ENCODE measurements around the gene SH3PXD2A.

The SH3PXD2A gene

GRCh38 chr10:103602028-103602851, 253.1 kb downstream of the SH3PXD2A start:
- Histone ChIP-seq H3K9ac (ENCODE audit: low read length) (no peak overlapping the region), H3K27ac (ENCODE audit: low read depth, low read length) (no peak overlapping the region), H3K4me3 (ENCODE audit: low read depth in 1 of 2, low read length in 2 of 2) (no peak overlapping the region), H3K27me3 (ENCODE audit: control insufficient read depth in 1 of 2, insufficient read depth in 2 of 2, low read length in 2 of 2) (no peaks in the 10 kb centered on the region), H3K4me1 (ENCODE audit: insufficient read depth, low read length) (peaks cover 10% of the 10 kb centered on the region), H3K36me3 (ENCODE audit: insufficient read depth, low read length) (peaks cover 44% of the 10 kb centered on the region), H3K9me3 (ENCODE audit: low read length) (no peaks in the 10 kb centered on the region)

GRCh38 chr10:103600956-103601569, 254.3 kb downstream of the SH3PXD2A start:
- Histone ChIP-seq H3K4me1 (ENCODE audit: insufficient read depth, low read length) (peaks cover 10% of the 10 kb centered on the region), H3K4me3 (ENCODE audit: low read depth in 1 of 2, low read length in 2 of 2) (no peak overlapping the region), H3K36me3 (ENCODE audit: insufficient read depth, low read length) (peaks cover 44% of the 10 kb centered on the region), H3K27me3 (ENCODE audit: control insufficient read depth in 1 of 2, insufficient read depth in 2 of 2, low read length in 2 of 2) (no peaks in the 10 kb centered on the region), H3K27ac (ENCODE audit: low read depth, low read length) (no peak overlapping the region), H3K9ac (ENCODE audit: low read length) (no peak overlapping the region), H3K9me3 (ENCODE audit: low read length) (no peaks in the 10 kb centered on the region)

DNA sequence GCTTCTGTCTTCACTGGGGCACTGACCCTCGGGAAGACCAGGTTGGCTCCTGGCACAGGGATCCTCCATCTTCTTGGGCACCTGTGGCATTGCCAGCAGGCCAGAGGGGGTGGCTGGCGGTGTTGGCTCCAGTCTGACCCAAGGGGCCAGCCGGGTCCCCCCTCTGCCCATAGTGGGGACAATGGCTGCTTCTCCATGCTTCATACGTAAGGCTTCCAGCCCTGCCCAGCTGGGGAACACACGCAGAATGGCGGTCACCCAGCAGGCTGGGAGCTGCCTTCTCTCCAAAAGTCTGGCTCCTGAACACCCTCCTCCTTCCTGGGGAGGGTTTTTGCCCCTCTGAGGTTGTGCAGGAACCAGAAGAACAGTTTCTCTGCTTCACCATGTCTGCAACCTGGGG, 255.1 kb downstream of the SH3PXD2A start:
- no peak overlapping the region for H3K4me3 ChIP-seq (ENCODE audit: low read depth in 1 of 2, low read length in 2 of 2)
- H3K27me3 ChIP-seq (ENCODE audit: control insufficient read depth in 1 of 2, insufficient read depth in 2 of 2, low read length in 2 of 2) = no peaks in the 10 kb centered on the region
- peaks cover 40% of the 10 kb centered on the region for H3K36me3 ChIP-seq (ENCODE audit: insufficient read depth, low read length)
- H3K9ac ChIP-seq (ENCODE audit: low read length) = no peak overlapping the region
- H3K27ac ChIP-seq (ENCODE audit: low read depth, low read length) = no peak overlapping the region
- no peaks in the 10 kb centered on the region for H3K9me3 ChIP-seq (ENCODE audit: low read length)
- peaks cover 10% of the 10 kb centered on the region for H3K4me1 ChIP-seq (ENCODE audit: insufficient read depth, low read length)

- no peak overlapping the region for H3K4me3 ChIP-seq (ENCODE audit: low read depth in 1 of 2, low read length in 2 of 2)
- H3K27me3 ChIP-seq (ENCODE audit: control insufficient read depth in 1 of 2, insufficient read depth in 2 of 2, low read length in 2 of 2) = no peaks in the 10 kb centered on the region
- H3K36me3 ChIP-seq (ENCODE audit: insufficient read depth, low read length) = peaks cover 36% of the 10 kb centered on the region
- peaks cover 10% of the 10 kb centered on the region for H3K4me1 ChIP-seq (ENCODE audit: insufficient read depth, low read length)
- no peak overlapping the region for H3K27ac ChIP-seq (ENCODE audit: low read depth, low read length)
- no peak overlapping the region for H3K9ac ChIP-seq (ENCODE audit: low read length)
- H3K9me3 ChIP-seq (ENCODE audit: low read length) = no peaks in the 10 kb centered on the region
Measured at GRCh38 chr10:103599907-103600306, 255.5 kb downstream of the SH3PXD2A start.

DNA sequence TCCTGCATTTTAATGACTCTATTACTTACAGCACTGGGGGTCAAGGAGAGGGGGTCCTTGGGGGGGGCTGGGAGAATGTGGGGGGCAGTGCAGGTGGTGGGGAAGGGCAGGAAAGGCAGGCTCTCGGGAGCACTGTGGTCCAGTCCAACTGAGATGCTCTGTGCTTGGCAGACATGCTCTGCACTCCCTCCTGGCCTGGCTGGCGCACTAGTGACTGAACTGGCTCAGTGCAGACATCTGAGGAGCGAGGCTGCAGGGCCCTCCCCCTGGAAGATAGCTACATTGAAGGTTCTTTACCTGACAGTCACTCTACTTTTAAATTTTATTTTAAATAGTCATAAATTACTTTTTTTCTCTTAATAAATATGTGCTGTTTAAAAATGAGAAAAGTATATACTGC, 256.2 kb downstream of the SH3PXD2A start:
- H3K36me3 ChIP-seq (ENCODE audit: insufficient read depth, low read length) = peaks cover 29% of the 10 kb centered on the region
- H3K4me3 ChIP-seq (ENCODE audit: low read depth in 1 of 2, low read length in 2 of 2) = no peak overlapping the region
- H3K27me3 ChIP-seq (ENCODE audit: control insufficient read depth in 1 of 2, insufficient read depth in 2 of 2, low read length in 2 of 2) = no peaks in the 10 kb centered on the region
- no peaks in the 10 kb centered on the region for H3K9me3 ChIP-seq (ENCODE audit: low read length)
- no peak overlapping the region for H3K27ac ChIP-seq (ENCODE audit: low read depth, low read length)
- H3K4me1 ChIP-seq (ENCODE audit: insufficient read depth, low read length) = peaks cover 10% of the 10 kb centered on the region
- no peak overlapping the region for H3K9ac ChIP-seq (ENCODE audit: low read length)

- Histone ChIP-seq H3K4me1 (ENCODE audit: insufficient read depth, low read length) (peaks cover 10% of the 10 kb centered on the region), H3K9ac (ENCODE audit: low read length) (no peak overlapping the region), H3K9me3 (ENCODE audit: low read length) (no peaks in the 10 kb centered on the region)
Measured at GRCh38 chr10:103598654-103599115, 256.7 kb downstream of the SH3PXD2A start.

DNA sequence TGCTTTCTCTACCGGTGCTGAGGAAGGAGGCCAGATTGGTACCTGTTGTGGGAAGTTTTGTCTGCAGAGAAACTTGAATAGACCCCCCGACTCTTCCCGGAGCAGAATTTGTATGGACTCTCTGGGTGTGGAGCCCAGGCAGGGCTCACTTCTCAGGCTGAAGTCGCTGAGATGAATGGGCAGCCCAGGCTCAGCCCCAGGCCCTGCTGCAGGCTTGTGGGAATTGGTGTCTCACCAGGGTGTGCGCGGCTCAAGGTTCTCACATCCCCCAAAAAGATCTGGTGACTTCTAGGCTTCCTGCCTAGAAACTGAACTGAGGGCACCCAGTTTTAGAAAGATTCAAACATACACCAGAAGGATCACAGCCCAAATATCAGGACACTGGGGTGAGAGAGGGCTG, 258.4 kb downstream of the SH3PXD2A start:
- no peak overlapping the region for H3K9ac ChIP-seq (ENCODE audit: low read length)
- peaks cover 8% of the 10 kb centered on the region for H3K36me3 ChIP-seq (ENCODE audit: insufficient read depth, low read length)
- peaks cover 10% of the 10 kb centered on the region for H3K4me1 ChIP-seq (ENCODE audit: insufficient read depth, low read length)
- no peaks in the 10 kb centered on the region for H3K27me3 ChIP-seq (ENCODE audit: control insufficient read depth in 1 of 2, insufficient read depth in 2 of 2, low read length in 2 of 2)
- no peak overlapping the region for H3K4me3 ChIP-seq (ENCODE audit: low read depth in 1 of 2, low read length in 2 of 2)
- H3K27ac ChIP-seq (ENCODE audit: low read depth, low read length) = no peak overlapping the region
- H3K9me3 ChIP-seq (ENCODE audit: low read length) = no peaks in the 10 kb centered on the region

More at GRCh38 chr10:103598654-103599115, 256.7 kb downstream of the SH3PXD2A start:
- H3K4me3 ChIP-seq (ENCODE audit: low read depth in 1 of 2, low read length in 2 of 2) = no peak overlapping the region
- H3K36me3 ChIP-seq (ENCODE audit: insufficient read depth, low read length) = peaks cover 24% of the 10 kb centered on the region
- H3K27me3 ChIP-seq (ENCODE audit: control insufficient read depth in 1 of 2, insufficient read depth in 2 of 2, low read length in 2 of 2) = no peaks in the 10 kb centered on the region
- H3K27ac ChIP-seq (ENCODE audit: low read depth, low read length) = no peak overlapping the region

DNA sequence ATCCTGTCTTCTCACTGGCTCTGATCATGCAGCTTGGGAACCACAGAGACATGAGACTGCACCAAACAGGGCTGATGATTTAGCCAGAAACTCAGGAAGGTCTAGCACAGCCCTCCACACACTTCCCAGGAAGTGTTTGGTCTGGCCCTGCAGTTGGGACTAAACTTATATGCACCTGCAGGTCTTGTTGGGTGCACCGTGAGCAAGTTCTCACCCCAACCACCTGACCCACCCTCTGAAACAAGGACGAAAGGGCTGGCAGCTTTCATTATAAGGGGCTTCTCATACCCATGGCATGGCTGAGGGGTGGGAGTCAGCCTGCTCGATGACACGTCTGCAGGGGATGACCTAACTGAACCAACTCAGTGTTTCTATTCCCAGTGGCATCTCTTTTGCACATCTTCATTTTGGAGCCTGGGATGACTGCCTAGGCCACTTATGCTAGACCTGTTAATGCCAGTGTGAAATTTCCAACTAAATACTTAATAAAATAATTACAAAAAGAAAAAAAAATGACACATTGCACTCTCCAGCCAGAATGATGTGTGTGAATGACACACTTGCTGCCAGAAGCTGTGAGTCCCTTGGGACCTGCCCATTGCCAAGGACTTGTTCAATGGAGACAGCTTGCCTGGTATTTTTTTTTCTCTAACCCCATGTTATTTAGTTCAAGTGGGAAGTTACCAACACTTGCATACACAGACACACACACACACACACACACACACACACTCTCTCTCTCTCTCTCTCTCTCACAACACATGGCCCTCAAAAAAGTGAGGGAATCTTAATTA, 259.2 kb downstream of the SH3PXD2A start:
- Histone ChIP-seq H3K4me1 (ENCODE audit: insufficient read depth, low read length) (peaks cover 10% of the 10 kb centered on the region), H3K9me3 (ENCODE audit: low read length) (no peaks in the 10 kb centered on the region), H3K4me3 (ENCODE audit: low read depth in 1 of 2, low read length in 2 of 2) (no peak overlapping the region), H3K9ac (ENCODE audit: low read length) (no peak overlapping the region), H3K27ac (ENCODE audit: low read depth, low read length) (no peak overlapping the region), H3K36me3 (ENCODE audit: insufficient read depth, low read length) (no peaks in the 10 kb centered on the region), H3K27me3 (ENCODE audit: control insufficient read depth in 1 of 2, insufficient read depth in 2 of 2, low read length in 2 of 2) (no peaks in the 10 kb centered on the region)

- Histone ChIP-seq H3K27ac (ENCODE audit: low read depth, low read length) (no peak overlapping the region), H3K9me3 (ENCODE audit: low read length) (no peaks in the 10 kb centered on the region), H3K9ac (ENCODE audit: low read length) (no peak overlapping the region), H3K4me1 (ENCODE audit: insufficient read depth, low read length) (no peaks in the 10 kb centered on the region), H3K36me3 (ENCODE audit: insufficient read depth, low read length) (no peaks in the 10 kb centered on the region), H3K27me3 (ENCODE audit: control insufficient read depth in 1 of 2, insufficient read depth in 2 of 2, low read length in 2 of 2) (no peaks in the 10 kb centered on the region), H3K4me3 (ENCODE audit: low read depth in 1 of 2, low read length in 2 of 2) (no peak overlapping the region)
Measured at GRCh38 chr10:103593022-103593570, 262.3 kb downstream of the SH3PXD2A start.

- Histone ChIP-seq H3K9ac (ENCODE audit: low read length) (no peak overlapping the region), H3K4me1 (ENCODE audit: insufficient read depth, low read length) (no peaks in the 10 kb centered on the region), H3K9me3 (ENCODE audit: low read length) (no peaks in the 10 kb centered on the region), H3K4me3 (ENCODE audit: low read depth in 1 of 2, low read length in 2 of 2) (no peak overlapping the region), H3K27me3 (ENCODE audit: control insufficient read depth in 1 of 2, insufficient read depth in 2 of 2, low read length in 2 of 2) (no peaks in the 10 kb centered on the region), H3K36me3 (ENCODE audit: insufficient read depth, low read length) (no peaks in the 10 kb centered on the region), H3K27ac (ENCODE audit: low read depth, low read length) (no peak overlapping the region)
Measured at GRCh38 chr10:103592186-103593021, 263.0 kb downstream of the SH3PXD2A start.

Measured in muscle layer of colon (tissue), 2 donors.